Keratinocyte (primary cell): ENCODE results near the gene HVCN1. TPM values are rescaled to one million over a fixed set of nuclear protein-coding genes. Genes with fewer than 3 reads are reported as not detected.
"Not testable (repeated sequence)": the region's sequence is repeated elsewhere in the genome, so short reads cannot be mapped to it uniquely, and the experiment has no call there.

Source experiments
- DNase-seq: peaks from one replicate; pipeline ENCODE4 v3.0.0-alpha.2; 2011; ENCODE audit warnings: low read depth, missing footprints, low spot score
- FAIRE-seq: peaks from 2 replicates; lab custom pipeline; 2011; peaks lifted over from hg19 to GRCh38; lab: Jason Lieb, UNC
- H2AFZ ChIP-seq: 2 replicates; pipeline ENCODE4 v1.6.0; 2012; ENCODE audit warnings: low read length, control low read depth, inconsistent platforms; ENCODE audit not compliant: control insufficient read depth
- H3K27ac ChIP-seq: 2 replicates; pipeline ENCODE4 v1.5.1; 2011; ENCODE audit warnings: low read length; ENCODE audit not compliant: control insufficient read depth, insufficient read depth
- H3K27me3 ChIP-seq: 3 replicates; pipeline ENCODE4 v1.6.0; 2011; ENCODE audit warnings: low read length; ENCODE audit not compliant: control insufficient read depth, insufficient read depth; ENCODE audit errors: extremely low read depth
- H3K36me3 ChIP-seq, 2 experiments: 2 replicates in 1 of 2; 3 replicates in 1 of 2; pipeline ENCODE4 v1.5.1; 2011; ENCODE audit warnings: low read length in 2 of 2, mild to moderate bottlenecking in 1 of 2; ENCODE audit not compliant: control insufficient read depth in 2 of 2, insufficient read depth in 2 of 2; ENCODE audit errors: extremely low read depth in 1 of 2
- H3K4me1 ChIP-seq: 3 replicates; pipeline ENCODE4 v1.5.1; 2011; ENCODE audit warnings: low read length; ENCODE audit not compliant: control insufficient read depth, insufficient read depth; ENCODE audit errors: extremely low read depth
- H3K4me2 ChIP-seq: 3 replicates; pipeline ENCODE4 v1.6.0; 2011; ENCODE audit warnings: low read depth, low read length; ENCODE audit not compliant: control insufficient read depth, insufficient read depth; ENCODE audit errors: extremely low read depth
- H3K4me3 ChIP-seq, 3 experiments: fragments of 200-600 bp in 1 of 3; sonication (generic) in 1 of 3; 2 replicates in 2 of 3; 3 replicates in 1 of 3; pipeline ENCODE4 v1.5.1; 2011 to 2016; ENCODE audit warnings: low read length in 3 of 3, mild to moderate bottlenecking in 3 of 3, control low read depth in 2 of 3, inconsistent platforms in 1 of 3, low read depth in 1 of 3, mixed read lengths in 1 of 3, mixed run types in 1 of 3, moderate library complexity in 1 of 3; ENCODE audit not compliant: control insufficient read depth in 2 of 3, insufficient read depth in 2 of 3; ENCODE audit errors: extremely low read depth in 1 of 3
- H3K79me2 ChIP-seq: 2 replicates; pipeline ENCODE4 v1.6.0; 2012; ENCODE audit warnings: low read length; ENCODE audit not compliant: control insufficient read depth, insufficient read depth
- H3K9ac ChIP-seq: 3 replicates; pipeline ENCODE4 v1.6.0; 2011; ENCODE audit warnings: low read length; ENCODE audit not compliant: control insufficient read depth, insufficient read depth; ENCODE audit errors: extremely low read depth
- H3K9me1 ChIP-seq: 3 replicates; pipeline ENCODE4 v1.6.0; 2011; ENCODE audit warnings: low read length; ENCODE audit not compliant: control insufficient read depth, insufficient read depth; ENCODE audit errors: extremely low read depth
- H3K9me3 ChIP-seq: 2 replicates; pipeline ENCODE4 v1.5.1; 2012; ENCODE audit warnings: low read depth, low read length; ENCODE audit not compliant: control insufficient read depth
- H4K20me1 ChIP-seq: 3 replicates; pipeline ENCODE4 v1.6.0; 2011; ENCODE audit warnings: low read length; ENCODE audit not compliant: control insufficient read depth, insufficient read depth; ENCODE audit errors: extremely low read depth
- CTCF ChIP-seq, 3 experiments: IDR thresholded peaks in 1 of 3; conservative IDR thresholded peaks in 1 of 3; optimal IDR thresholded peaks in 1 of 3; 2 replicates in 2 of 3; 3 replicates in 1 of 3; pipeline versions ENCODE3 to v1.5.1; 2011; ENCODE audit warnings: low read length in 3 of 3, mild to moderate bottlenecking in 3 of 3, moderate library complexity in 2 of 3, control low read depth in 1 of 3, inconsistent platforms in 1 of 3; ENCODE audit not compliant: insufficient read depth in 2 of 3; ENCODE audit errors: extremely low read depth in 1 of 3
- EZH2 ChIP-seq: IDR thresholded peaks from one replicate; pipeline ENCODE4 v1.6.1; 2012; ENCODE audit warnings: inconsistent platforms, mild to moderate bottlenecking, low read length, moderate library complexity
- dilution Hi-C: fragments of 300-500 bp; cut with MboI; formaldehyde crosslinking; loops from one replicate; pipeline ENCODE4 v1.7.0; 2020; ENCODE audit warnings: low sequenced_read_pairs; ENCODE audit not compliant: extremely low pct_ligation_motif_present
- polyA plus RNA-seq, 5 experiments: library from polyadenylated mRNA; depleted of rRNA in 3 of 5; stranded (reverse) in 3 of 5; stranded (forward) in 1 of 5; unstranded in 1 of 5; fragments of >200 nt; gene quantifications; 1 replicate in 1 of 5; 2 replicates in 3 of 5; 3 replicates in 1 of 5; pipeline versions ENCODE4 v1.2.1 to v1.2.3, GENCODE V29; 2011 to 2012; ENCODE audit warnings: missing spikeins in 2 of 5, low read depth in 1 of 5, low replicate concordance in 1 of 5

The HVCN1 gene
- polyA plus RNA-seq, 1 donor (not counting 4 experiments of a cell fraction or from before 2014, with no cell fraction given), result 1.1 TPM

DNA sequence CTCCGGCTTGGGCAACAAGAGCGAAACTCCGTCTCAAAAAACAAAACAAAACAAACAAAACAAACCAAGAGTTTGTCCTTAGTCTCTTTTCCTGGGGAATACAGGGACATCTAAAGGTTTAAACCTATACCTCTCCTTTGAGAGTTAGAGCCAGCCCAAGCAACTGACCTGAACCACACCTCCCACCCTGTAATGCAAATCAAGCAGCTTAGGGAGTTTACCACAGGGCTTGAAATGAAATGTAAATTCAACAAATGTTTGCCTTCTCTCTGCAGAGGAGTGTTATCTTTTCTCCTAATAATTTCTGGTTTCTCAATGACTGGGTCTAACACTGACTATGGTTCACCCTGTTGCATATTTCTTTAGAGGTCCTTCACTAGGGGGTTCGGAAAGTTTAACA, 37.1 kb upstream of the HVCN1 start:
- Histone ChIP-seq H4K20me1 (peaks cover 5% of the 10 kb centered on the region), H3K4me1 (no peaks in the 10 kb centered on the region), H3K79me2 (peaks cover 54% of the 10 kb centered on the region)

DNA sequence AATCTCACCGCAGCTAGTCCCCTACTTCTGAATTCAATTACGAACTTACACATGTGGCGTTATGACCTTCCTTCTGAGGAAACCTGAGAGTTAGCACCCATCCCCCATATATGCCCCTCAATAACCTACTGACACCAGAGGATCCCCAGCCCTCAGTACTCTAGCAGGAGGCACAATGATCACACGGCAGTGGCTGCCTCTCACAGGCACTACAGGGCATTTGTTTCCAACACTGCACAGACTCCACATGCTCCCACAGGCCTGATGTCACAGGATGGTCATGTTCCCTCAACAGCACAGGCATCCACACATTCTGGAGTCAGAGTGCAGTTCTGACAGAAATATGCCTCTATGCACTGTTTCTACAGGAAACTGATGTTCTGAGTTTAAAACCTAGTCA, 36.4 kb upstream of the HVCN1 start:
- H3K4me3 ChIP-seq, result no peak overlapping the region
- dilution Hi-C loops, result no loop called here
- FAIRE-seq (no peak), DNase-seq (no peak)
- TF ChIP-seq CTCF (optimal IDR thresholded peaks at IDR 0.05 in 1 of 3, IDR thresholded peaks at IDR 0.05 in 1 of 3, conservative IDR thresholded peaks at IDR 0.05 in 1 of 3; ENCODE audit: extremely low read depth in 1 of 3, insufficient read depth in 2 of 3, low read length in 3 of 3) (no peak), EZH2 (no peak)
- H3K4me1 ChIP-seq, result no peaks in the 10 kb centered on the region
- no peaks in the 10 kb centered on the region for H3K9me3 ChIP-seq
- no peak overlapping the region for H3K4me2 ChIP-seq
- H3K27me3 ChIP-seq, result no peaks in the 10 kb centered on the region
- peaks cover 27 to 31% of the 10 kb centered on the region in 2 experiments for H3K36me3 ChIP-seq
- H4K20me1 ChIP-seq, result peaks cover 5% of the 10 kb centered on the region
- no peaks in the 10 kb centered on the region for H3K9me1 ChIP-seq
- H2AFZ ChIP-seq, result no peak overlapping the region
- no peak overlapping the region for H3K27ac ChIP-seq
- H3K9ac ChIP-seq, result no peak overlapping the region
- peaks cover 47% of the 10 kb centered on the region for H3K79me2 ChIP-seq

More for the DNA sequence above, 37.1 kb upstream of the HVCN1 start:
- peaks cover 30 to 34% of the 10 kb centered on the region in 2 experiments for H3K36me3 ChIP-seq
- FAIRE-seq (no peak), DNase-seq (no peak)
- H2AFZ ChIP-seq, result no peak overlapping the region
- no peaks in the 10 kb centered on the region for H3K27me3 ChIP-seq
- no peaks in the 10 kb centered on the region for H3K9me3 ChIP-seq
- H3K4me3 ChIP-seq, result no peak overlapping the region
- dilution Hi-C loops, result no loop called here
- H3K27ac ChIP-seq, result no peak overlapping the region
- H3K9ac ChIP-seq, result no peak overlapping the region
- no peaks in the 10 kb centered on the region for H3K9me1 ChIP-seq
- no peak overlapping the region for H3K4me2 ChIP-seq
- no peak for TF ChIP-seq CTCF (optimal IDR thresholded peaks at IDR 0.05 in 1 of 3, IDR thresholded peaks at IDR 0.05 in 1 of 3, conservative IDR thresholded peaks at IDR 0.05 in 1 of 3; ENCODE audit: extremely low read depth in 1 of 3, insufficient read depth in 2 of 3, low read length in 3 of 3)
- no peak for TF ChIP-seq EZH2

DNA sequence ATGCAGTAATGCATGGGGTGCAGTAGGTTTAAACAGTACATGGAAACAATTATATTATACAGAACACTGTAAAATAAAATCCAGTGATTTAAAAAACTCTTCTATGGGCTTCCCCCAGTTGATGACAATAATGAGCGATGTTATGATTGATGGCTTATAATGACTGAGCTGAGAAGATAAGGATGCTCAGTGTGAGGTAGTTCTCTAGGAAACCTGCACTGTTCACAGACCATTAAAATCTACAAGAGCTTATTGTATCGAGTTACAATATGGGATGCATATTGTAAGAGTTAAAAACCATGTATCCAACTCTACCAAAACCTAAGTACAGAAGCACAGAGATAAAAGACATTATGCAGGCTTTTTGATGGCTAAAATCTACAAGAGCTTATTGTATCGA, 34.0 kb upstream of the HVCN1 start:
- FAIRE-seq, H3K9me1 ChIP-seq, dilution Hi-C loops, H2AFZ ChIP-seq, H3K9ac ChIP-seq, H3K4me2 ChIP-seq, H3K4me3 ChIP-seq, H4K20me1 ChIP-seq, H3K9me3 ChIP-seq, H3K4me1 ChIP-seq, H3K27me3 ChIP-seq, DNase-seq, H3K27ac ChIP-seq: not testable (repeated sequence)
- H3K79me2 ChIP-seq, result peaks cover 28% of the 10 kb centered on the region
- H3K36me3 ChIP-seq, result peaks cover 27 to 30% of the 10 kb centered on the region in 2 experiments
